DMS53 (cell line): ENCODE measurements around the gene LSP1.
A peak's percentile ranks its signal among the peaks of the same experiment; 100 is the strongest.

Source experiments
- DNase-seq: peaks from one replicate; lab custom pipeline; 2025; lab: John Stamatoyannopoulos, UW

Gene LSP1

DNA sequence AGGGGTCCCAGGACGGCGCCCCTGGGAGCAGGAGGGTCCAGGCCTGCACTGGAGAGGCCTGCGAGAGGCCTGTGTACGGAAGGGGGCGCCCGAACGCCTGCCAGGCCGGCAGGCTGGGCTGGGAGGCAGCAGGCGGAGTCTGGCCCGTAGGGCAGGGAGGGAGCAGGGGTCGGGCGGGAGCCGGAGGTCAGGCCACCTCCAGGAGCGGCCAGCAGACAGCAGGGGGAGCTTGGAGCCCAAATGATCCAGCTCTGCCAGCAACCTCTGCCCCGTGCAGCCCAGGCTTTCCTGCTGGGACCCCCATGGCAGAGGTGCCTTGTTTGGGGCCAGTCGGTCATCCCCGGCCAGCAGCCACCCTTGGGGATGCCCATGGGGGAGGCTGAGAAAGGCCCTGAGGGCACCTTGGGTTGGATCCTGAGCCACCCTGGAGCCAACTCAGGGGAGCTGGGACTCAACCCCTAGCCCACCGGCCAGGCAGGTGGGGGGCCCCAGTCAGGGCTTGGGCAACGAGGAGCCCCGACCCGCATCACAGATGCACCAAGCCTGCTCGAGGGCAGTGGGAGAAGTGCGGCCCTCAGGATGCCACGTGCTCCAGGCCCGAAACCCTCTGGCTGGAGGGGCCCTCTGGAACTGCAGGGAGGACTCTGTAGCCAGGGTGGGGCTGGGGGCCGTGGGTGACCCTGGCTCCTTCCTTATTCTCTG lies 27.7 kb upstream of the LSP1 start:
- peak; percentile 54 for DNase-seq

DNA sequence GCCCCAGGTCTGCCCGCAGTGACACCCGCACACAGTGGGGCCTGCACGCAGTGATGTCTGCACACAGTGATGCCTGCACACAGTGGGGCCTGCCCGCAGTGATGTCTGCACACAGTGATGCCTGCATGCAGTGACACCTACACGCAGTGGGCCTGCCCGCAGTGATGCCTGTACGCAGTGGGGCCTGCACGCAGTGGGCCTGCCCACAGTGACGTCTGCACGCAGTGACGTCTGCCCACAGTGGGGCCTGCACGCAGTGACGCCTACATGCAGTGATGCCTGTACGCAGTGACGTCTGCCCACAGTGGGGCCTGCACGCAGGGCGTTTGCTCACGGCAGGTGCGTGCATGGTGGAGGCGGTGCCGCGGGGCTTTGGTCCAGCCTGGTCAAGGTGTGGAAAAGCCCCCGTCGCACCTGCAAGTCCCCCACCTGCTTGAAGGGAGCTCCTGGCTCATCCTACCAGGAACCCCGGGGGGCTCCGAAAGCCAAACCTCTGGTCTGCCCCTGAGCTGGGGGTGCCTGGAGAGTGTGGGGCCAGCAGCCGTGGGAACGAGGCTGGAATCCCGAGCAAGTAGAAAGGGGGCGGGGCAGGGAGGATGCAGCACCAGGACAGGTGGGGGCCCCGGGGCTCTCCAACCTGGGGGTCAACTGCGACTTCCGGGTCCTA lies 27.0 kb upstream of the LSP1 start:
- DNase-seq: peak; percentile 42

DNA sequence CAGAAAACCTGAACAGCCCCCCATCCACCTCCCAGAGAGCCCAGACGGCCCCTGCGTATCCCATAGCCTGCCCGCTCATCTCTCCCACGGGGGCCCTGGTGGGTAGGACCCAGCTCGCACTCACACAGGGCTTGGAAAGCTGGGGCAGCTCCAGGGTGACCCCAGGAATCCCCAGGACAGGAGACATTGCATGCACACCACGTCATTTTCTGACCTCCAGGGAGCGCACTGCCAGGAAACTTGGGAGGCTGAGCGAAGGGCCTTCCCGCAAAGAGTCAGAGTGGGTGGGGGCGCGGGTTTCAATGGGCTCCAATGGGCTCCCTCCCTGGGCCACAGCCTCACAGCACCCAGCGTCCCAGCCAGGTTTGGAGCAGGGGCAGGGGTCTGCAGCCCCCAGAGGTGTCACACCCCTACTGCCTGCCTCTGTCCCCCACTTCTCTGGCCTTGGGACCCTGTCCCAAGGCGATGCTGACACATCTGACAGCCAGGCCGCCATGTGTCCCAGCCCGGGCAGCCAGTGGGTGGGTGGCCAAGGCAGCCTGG lies 26.3 kb upstream of the LSP1 start:
- DNase-seq: peak; percentile 54

- peak; percentile 85 for DNase-seq
Observed at GRCh38 chr11:1827095-1827813, 25.6 kb upstream of the LSP1 start.

GRCh38 chr11:1827931-1828330 lies 25.0 kb upstream of the LSP1 start:
- DNase-seq: no peak

GRCh38 chr11:1828542-1828941 lies 24.3 kb upstream of the LSP1 start:
- no peak for DNase-seq

GRCh38 chr11:1829039-1829820 lies 23.7 kb upstream of the LSP1 start:
- DNase-seq: no peak

DNA sequence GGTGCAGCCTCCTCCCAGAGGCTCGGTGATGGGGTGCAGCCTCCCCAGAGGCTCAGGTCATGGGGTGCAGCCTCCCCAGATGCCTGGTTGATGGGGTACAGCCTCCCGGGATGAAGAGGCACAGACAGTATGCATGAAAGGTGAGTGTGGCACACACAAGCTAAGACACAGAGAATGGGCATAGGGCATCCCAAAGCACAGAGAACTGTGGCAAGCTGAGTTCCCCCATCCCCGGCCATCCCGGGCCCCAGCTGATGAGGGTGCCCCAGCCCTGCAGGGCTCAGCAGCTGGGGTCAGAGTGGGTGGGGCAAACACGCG lies 22.9 kb upstream of the LSP1 start:
- DNase-seq: no peak

GRCh38 chr11:1830322-1831223 lies 22.3 kb upstream of the LSP1 start:
- DNase-seq: peak; percentile 71

GRCh38 chr11:1831338-1832210 lies 21.3 kb upstream of the LSP1 start:
- no peak for DNase-seq

DNA sequence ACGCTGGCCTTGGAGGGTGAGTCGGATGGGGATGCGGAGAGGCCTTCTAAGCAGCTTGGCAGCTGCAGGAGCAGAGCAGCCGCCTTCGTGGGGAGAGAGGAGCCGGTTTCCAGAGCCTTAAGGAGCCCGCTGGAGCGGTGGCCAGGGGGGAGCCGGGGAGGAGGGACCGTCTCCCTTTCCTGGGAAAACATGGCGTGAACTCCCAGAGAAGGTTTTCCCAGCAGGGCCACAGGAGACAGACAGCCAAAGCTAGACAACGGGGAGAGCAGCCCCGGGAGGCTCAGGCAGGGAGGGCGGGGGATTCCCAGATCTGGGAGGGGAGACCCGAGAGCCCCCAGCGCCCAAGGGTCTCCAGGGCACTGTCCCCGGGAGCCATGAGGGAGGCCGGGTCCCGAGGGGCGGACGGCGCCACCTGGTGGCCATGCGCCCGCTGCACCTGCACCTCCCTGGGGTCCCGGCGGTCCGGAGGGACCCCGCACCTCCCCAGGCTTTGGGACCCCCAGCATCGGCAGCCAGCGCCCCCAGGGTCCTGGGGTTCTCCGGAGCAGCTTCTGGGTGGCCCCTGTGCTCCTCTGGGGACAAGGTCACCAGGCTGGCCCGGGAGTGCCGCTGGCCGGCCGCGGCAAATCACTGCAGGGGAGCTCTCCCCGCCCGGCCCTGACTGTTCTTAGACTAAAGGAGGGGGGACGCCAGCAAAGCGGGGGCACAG lies 20.5 kb upstream of the LSP1 start:
- DNase-seq: peak; percentile 52

- DNase-seq: no peak
Observed at GRCh38 chr11:1832920-1833295, 20.0 kb upstream of the LSP1 start.

- peak; percentile 70 for DNase-seq
Observed at GRCh38 chr11:1834062-1834610, 18.7 kb upstream of the LSP1 start.

DNA sequence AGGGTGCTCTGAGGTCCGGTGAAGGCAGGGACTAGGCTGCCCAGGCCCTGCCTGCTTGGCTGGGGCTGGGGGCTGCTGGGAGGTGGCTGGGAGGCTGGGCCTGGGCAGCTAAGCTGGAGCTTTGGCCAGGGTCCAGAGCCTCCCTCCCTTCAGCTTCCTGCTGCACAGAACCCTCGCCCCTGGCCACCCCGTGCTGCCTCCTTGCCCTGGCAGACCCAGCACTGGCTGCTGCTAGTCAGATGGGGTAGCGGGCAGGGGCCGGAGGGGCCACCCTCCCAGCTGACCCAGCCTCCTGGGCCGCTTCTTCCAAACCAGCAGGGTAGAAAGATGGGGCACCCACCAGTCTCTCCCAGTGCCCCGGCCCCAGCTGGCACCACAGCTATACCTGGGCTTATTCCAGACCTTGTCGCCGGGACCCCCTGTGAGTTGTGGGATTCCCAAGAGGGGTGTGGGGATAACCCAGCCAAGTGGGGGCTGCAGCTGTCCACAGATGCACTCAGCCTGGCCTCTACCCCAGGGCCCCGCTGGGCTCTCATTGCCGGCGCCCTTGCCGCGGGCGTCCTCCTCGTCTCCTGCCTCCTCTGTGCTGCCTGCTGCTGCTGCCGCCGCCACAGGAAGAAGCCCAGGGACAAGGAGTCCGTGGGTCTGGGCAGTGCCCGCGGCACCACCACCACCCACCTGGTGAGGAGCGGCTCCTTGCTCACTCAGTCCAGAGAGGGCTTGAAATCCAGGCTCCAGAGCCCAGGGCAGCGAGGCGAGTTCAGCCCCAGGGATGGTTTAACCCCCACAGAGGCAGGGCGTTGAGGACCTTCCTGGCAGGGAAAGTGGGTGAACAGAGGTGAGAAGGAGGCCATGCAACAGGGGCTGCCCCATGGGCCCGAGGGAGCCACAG lies 17.9 kb upstream of the LSP1 start, which contains the start of gene SYT8:
Gene SYT8, plus strand, starts transcription at position 212 of the 892 bp plus-strand sequence. Its CDS starts 116 bp downstream, at position 328.
- no peak for DNase-seq

DNA sequence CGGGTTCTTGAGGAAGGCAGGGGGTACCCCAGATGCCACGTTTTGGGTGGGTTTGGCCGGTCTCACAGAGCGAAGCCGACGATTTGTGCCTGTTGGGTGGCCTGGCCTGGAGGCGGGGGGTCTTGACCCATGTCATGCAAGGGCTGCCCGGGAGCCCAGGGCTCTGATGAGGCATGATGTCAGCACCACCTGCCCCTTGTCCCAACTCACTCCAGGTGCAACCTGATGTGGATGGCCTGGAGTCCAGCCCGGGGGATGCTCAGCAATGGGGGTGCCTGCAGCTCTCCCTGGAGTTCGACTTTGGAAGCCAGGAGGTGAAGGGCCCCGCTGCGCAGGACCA lies 17.2 kb upstream of the LSP1 start:
- DNase-seq: no peak

DNA sequence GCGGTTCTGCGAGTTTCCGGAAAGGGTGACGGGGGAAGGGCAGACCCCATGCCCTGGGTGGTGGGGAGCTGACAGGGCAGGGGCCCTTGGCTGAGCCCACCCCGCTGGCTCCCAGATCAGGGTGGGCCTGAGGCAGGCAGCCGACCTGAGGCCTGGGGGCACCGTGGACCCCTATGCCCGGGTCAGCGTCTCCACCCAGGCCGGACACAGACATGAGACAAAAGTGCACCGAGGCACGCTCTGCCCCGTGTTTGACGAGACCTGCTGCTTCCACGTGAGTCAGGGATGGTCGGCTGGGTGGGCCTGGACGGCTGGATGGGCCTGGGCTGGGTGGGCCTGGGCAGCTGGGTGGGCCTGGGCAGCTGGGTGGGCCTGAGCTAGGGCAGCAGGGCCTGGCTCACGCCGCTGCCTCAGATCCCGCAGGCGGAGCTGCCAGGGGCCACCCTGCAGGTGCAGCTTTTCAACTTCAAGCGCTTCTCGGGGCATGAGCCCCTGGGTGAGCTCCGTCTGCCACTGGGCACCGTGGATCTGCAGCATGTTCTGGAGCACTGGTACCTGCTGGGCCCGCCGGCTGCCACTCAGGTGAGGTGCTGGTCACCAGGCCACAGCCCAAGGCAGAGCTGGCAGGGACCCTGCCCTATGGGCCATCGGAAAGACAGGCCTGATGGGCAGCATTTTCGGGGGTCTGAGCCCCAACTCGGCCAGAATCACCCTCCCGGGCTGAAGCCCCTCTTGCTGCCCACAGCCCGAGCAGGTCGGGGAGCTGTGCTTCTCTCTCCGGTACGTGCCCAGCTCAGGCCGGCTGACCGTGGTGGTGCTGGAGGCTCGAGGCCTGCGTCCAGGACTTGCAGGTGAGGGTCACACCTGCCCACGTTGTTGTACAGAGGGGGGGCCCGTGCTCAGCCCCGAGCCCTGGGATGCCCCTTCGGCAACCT lies 16.6 kb upstream of the LSP1 start:
- no peak for DNase-seq
